Spleen (tissue), 11 donors: Measurements from ENCODE around the gene LENEP. TPM values are rescaled to one million over a fixed set of nuclear protein-coding genes. Genes with fewer than 3 reads are reported as not detected.

Source experiments
- DNase-seq: peaks from one replicate; pipeline ENCODE4 v3.0.0-alpha.2; 2020
- H3K27ac ChIP-seq, 8 donors: fragments of 200-600 bp; sonication (generic) in 7 of 8; 1 replicate in 4 of 8; 2 replicates in 4 of 8; pipeline versions ENCODE4 v1.5.0 to v1.8.0; 2016 to 2021; ENCODE audit warnings: inconsistent platforms in 4 of 8, mild to moderate bottlenecking in 4 of 8, moderate library complexity in 1 of 8
- H3K27me3 ChIP-seq, 7 donors: fragments of 200-600 bp; sonication (generic) in 6 of 7; replicated peaks in 1 of 7; 1 replicate in 4 of 7; 2 replicates in 3 of 7; pipeline versions ENCODE4 v1.5.0 to v1.8.0; 2016 to 2021; ENCODE audit warnings: inconsistent platforms in 3 of 7, mild to moderate bottlenecking in 1 of 7
- H3K36me3 ChIP-seq, 6 donors: fragments of 200-600 bp; sonication (generic) in 5 of 6; 1 replicate in 4 of 6; 2 replicates in 2 of 6; pipeline versions ENCODE4 v1.5.0 to v1.8.0; 2016 to 2021; ENCODE audit warnings: inconsistent platforms in 2 of 6
- H3K4me1 ChIP-seq, 6 donors: fragments of 200-600 bp; sonication (generic) in 5 of 6; 1 replicate in 3 of 6; 2 replicates in 3 of 6; pipeline versions ENCODE4 v1.5.0 to v1.8.0; 2016 to 2021; ENCODE audit warnings: inconsistent platforms in 3 of 6
- H3K4me3 ChIP-seq, 8 donors: fragments of 200-600 bp; sonication (generic) in 7 of 8; 1 replicate in 4 of 8; 2 replicates in 4 of 8; pipeline versions ENCODE4 v1.5.0 to v1.8.0; 2016 to 2021; ENCODE audit warnings: inconsistent platforms in 4 of 8, mild to moderate bottlenecking in 4 of 8, moderate library complexity in 2 of 8
- H3K9me3 ChIP-seq, 8 donors: fragments of 200-600 bp; sonication (generic) in 7 of 8; 1 replicate in 4 of 8; 2 replicates in 4 of 8; pipeline versions ENCODE4 v1.5.0 to v1.8.0; 2016 to 2021; ENCODE audit warnings: inconsistent platforms in 4 of 8
- CTCF ChIP-seq, 11 experiments: fragments of 200-600 bp in 7 of 11; fragments of 450-650 bp in 4 of 11; sonication (generic) in 4 of 11; IDR thresholded peaks in 8 of 11; conservative IDR thresholded peaks in 3 of 11; 1 replicate in 7 of 11; 2 replicates in 4 of 11; pipeline versions ENCODE4 v1.4.0 to v1.8.0; 2016 to 2021; ENCODE audit warnings: antibody characterized with exemption in 11 of 11, inconsistent platforms in 4 of 11, mild to moderate bottlenecking in 1 of 11
- POLR2A ChIP-seq, 3 donors: fragments of 450-650 bp; IDR thresholded peaks; one replicate each; pipeline ENCODE4 v1.5.1; 2017; ENCODE audit warnings: antibody characterized with exemption in 3 of 3, mild to moderate bottlenecking in 1 of 3
- POLR2AphosphoS5 ChIP-seq, 3 donors: sonication (generic); formaldehyde crosslinking; IDR thresholded peaks; one replicate each; pipeline ENCODE4 v1.5.1; 2017; ENCODE audit warnings: antibody characterized with exemption in 3 of 3
- WGBS, 5 donors: extraction: QIAGEN DNeasy Blood & Tissue Kit in 3 of 5; methylation state at CpG; one replicate each; pipeline versions ENCODE4 v1.1.5 to v1.1.7; 2013 to 2018; 5-methylcytosine and 5-hydroxymethylcytosine counted together
- intact Hi-C: fragments of 100-400 bp; cut with DNase I; formaldehyde crosslinking; loops from one replicate; pipeline ENCODE4 v1.15.0; 2023; ENCODE audit warnings: low total_unique reads
- polyA plus RNA-seq, 3 donors: library from polyadenylated mRNA; stranded (reverse); fragments of 200-250 nt; gene quantifications; one replicate each; pipeline ENCODE4 v1.2.1, GENCODE V29; 2013
- total RNA-seq, 7 donors: library from RNA; depleted of rRNA in 3 of 7; stranded (reverse); fragments of >200 nt in 3 of 7; fragmentation: NEBNext Ultra II Directional in 4 of 7; extraction: Animal tissue kit (Norgen Biotek cat#: 25700) in 4 of 7; gene quantifications; one replicate each; pipeline versions ENCODE4 v1.1.0 to v1.2.1, GENCODE V29; 2016 to 2021
- donor health status: healthy with polysubstance abuse.
- donor health status: DM: no; HTN: no; CAD: no; lungs with moderate emphysema.
- donor health status: DM: no; HTN: no; CAD: no.
- donor health status: Bipolar disorder and iron deficiency.
- donor health status: healthy.
- donor health status: DM: no; HTN: no; CAD: no.
- donor health status: DM: yes; HTN: yes; CAD: no.

LENEP gene
- total and polyA plus RNA-seq, 10 donors, result 0.60 TPM; not detected in 9

DNA sequence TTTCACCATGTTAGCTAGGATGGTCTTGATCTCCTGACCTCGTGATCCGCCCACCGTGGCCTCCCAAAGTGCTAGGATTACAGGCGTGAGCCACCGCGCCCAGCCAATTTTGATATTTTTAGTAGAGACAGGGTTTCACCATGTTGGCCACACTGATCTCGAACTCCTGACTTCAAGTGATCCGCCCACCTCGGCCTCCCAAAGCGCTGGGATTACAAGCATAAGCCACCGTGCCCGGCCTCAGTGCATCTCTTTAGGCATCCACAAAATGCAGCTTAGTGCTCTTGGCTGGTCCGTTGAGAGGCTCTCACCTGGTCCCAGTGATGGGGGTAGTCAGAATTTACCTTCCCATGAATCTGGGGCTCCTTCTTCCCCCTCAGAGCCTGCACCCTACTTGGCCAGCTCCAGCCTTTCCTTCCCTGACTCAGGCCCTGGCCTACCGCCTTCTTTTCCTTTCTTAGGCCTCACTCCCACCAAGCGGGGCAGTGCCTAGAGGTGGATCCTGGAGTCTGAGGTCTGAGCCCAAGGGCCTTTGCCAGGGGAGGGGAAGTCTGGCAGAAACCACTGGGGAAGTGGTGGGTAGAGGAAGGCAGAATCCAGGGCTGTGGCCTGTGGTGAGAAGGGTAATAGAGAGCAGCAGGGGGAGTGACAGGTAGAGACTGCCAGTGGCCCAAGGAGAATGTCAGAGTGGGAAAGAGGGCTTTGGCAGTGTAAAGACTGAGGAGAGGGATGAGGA is 3.7 kb downstream of the LENEP start:
- H3K4me1 ChIP-seq, result peaks cover 16 to 67% (median 31%) of the 10 kb centered on the region in 6 donors
- DNase-seq, result peak; percentile 63
- intact Hi-C loops, result no loop called here

GRCh38 chr1:154998201-154998780 is 4.9 kb downstream of the LENEP start:
- Histone ChIP-seq H3K9me3 (no peaks in the 10 kb centered on the region), H3K4me3 (no peak overlapping the region), H3K27ac (no peak overlapping the region), H3K4me1 (peaks cover 16 to 72% (median 31%) of the 10 kb centered on the region in 6 donors), H3K27me3 (no peaks in the 10 kb centered on the region), H3K36me3 (peaks cover 0 to 3% (median 0%) of the 10 kb centered on the region in 6 donors)
- peak; percentile 71 for DNase-seq
- WGBS, 5 donors, result 73 to 86% (median 77%) methylated on average over 16 of the region's 16 CpGs
- intact Hi-C loops, result no loop called here
- TF ChIP-seq CTCF (IDR thresholded peaks at IDR 0.05 in 8 of 11, conservative IDR thresholded peaks at IDR 0.05 in 3 of 11) (no peak), POLR2A (IDR thresholded peaks at IDR 0.05) (no peak), POLR2AphosphoS5 (IDR thresholded peaks at IDR 0.05) (no peak)

More for the DNA sequence above, 3.7 kb downstream of the LENEP start:
- H3K9me3 ChIP-seq, result no peaks in the 10 kb centered on the region
- no peaks in the 10 kb centered on the region for H3K27me3 ChIP-seq
- TF ChIP-seq POLR2A (IDR thresholded peaks at IDR 0.05), result no peak
- TF ChIP-seq CTCF (IDR thresholded peaks at IDR 0.05 in 8 of 11, conservative IDR thresholded peaks at IDR 0.05 in 3 of 11), result no peak
- no peak for TF ChIP-seq POLR2AphosphoS5 (IDR thresholded peaks at IDR 0.05)
- no peak overlapping the region for H3K4me3 ChIP-seq
- no peak overlapping the region for H3K27ac ChIP-seq
- peaks cover 0 to 15% (median 0%) of the 10 kb centered on the region in 6 donors for H3K36me3 ChIP-seq
- WGBS, 5 donors, result 73 to 82% (median 78%) methylated on average over 15 of the region's 15 CpGs

- H3K4me3 ChIP-seq, result peak overlapping the region; percentile 30 to 90 (median 78)
- no peaks in the 10 kb centered on the region for H3K9me3 ChIP-seq
- no peaks in the 10 kb centered on the region for H3K27me3 ChIP-seq
- WGBS, 5 donors, result 11 to 12% (median 11%) methylated on average over 36 to 40 of the region's 40 CpGs
- TF ChIP-seq POLR2A (IDR thresholded peaks at IDR 0.05) (no peak), CTCF (IDR thresholded peaks at IDR 0.05 in 8 of 11, conservative IDR thresholded peaks at IDR 0.05 in 3 of 11) (peak; percentile 44 to 89 (median 84)), POLR2AphosphoS5 (IDR thresholded peaks at IDR 0.05) (peak; percentile 51 to 75 (median 74))
- DNase-seq, result peak; percentile 90
- intact Hi-C loops, result no loop called here
- H3K36me3 ChIP-seq, result no peaks in the 10 kb centered on the region
- peaks cover 17 to 79% (median 35%) of the 10 kb centered on the region in 6 donors for H3K4me1 ChIP-seq
- peak overlapping the region in 7 of 8 donors; percentile 89 to 99 (median 95) for H3K27ac ChIP-seq
Measured at GRCh38 chr1:154998818-154999570, 5.6 kb downstream of the LENEP start.
